K562 (cell line): ENCODE results near the gene SMC4. TPM values are rescaled to one million over a fixed set of nuclear protein-coding genes. Genes with fewer than 3 reads are reported as not detected.

ENCODE experiments used
- ATAC-seq: fragments of 200-7000 bp; cut with Tn5 transposase; 3 replicates; pipeline ENCODE4 v1.9.1; 2020; ENCODE audit warnings: moderate library complexity
- BruUV-seq: library from RNA; stranded (reverse); fragments of 400-500 nt; replicated peaks from 2 replicates; lab custom pipeline; 2021; lab: Mats Ljungman, UMichigan
- CTCF ChIA-PET: fragments of 300-600 bp; formaldehyde crosslinking; extraction: SDS; loops from one replicate; lab custom pipeline; 2021; ENCODE audit warnings: low intra/inter-chr PET ratio; lab: Yijun Ruan, JAX
- POLR2A ChIA-PET: fragments of 300-600, 350-650 bp; sonication (Branson Sonifier 250); formaldehyde crosslinking; extraction: SDS; loops from one replicate; lab custom pipeline; 2021; ENCODE audit warnings: antibody characterized with exemption, inconsistent platforms; lab: Yijun Ruan, JAX
- DNase-seq, 4 experiments: peaks; one replicate each; pipeline versions ENCODE4 v3.0.0 to v3.0.0-alpha.2; 2011 to 2018; ENCODE audit warnings: low spot score in 3 of 4, mixed read lengths in 3 of 4; ENCODE audit errors: extremely low read depth in 1 of 4
- FAIRE-seq: peaks from 2 replicates; lab custom pipeline; 2011; peaks lifted over from hg19 to GRCh38; lab: Jason Lieb, UNC
- H2AFZ ChIP-seq: 2 replicates; pipeline ENCODE4 v1.6.0; 2011; ENCODE audit warnings: low read depth, low read length, control low read depth, inconsistent platforms
- H3K27ac ChIP-seq: fragments of 200-600 bp; 3 replicates; pipeline ENCODE4 v1.8.0; 2011; ENCODE audit warnings: low read depth, mild to moderate bottlenecking, control low read depth, inconsistent platforms, low read length, moderate library complexity, mixed read lengths; ENCODE audit errors: extremely low read depth
- H3K27me3 ChIP-seq, 2 experiments: fragments of 300-600 bp in 1 of 2; 2 replicates in 1 of 2; 3 replicates in 1 of 2; pipeline versions ENCODE4 v1.6.0 to v1.8.0; 2011; ENCODE audit warnings: inconsistent platforms in 2 of 2, low read length in 2 of 2, mild to moderate bottlenecking in 1 of 2, mixed read lengths in 1 of 2, moderate library complexity in 1 of 2; ENCODE audit not compliant: control insufficient read depth in 2 of 2, insufficient read depth in 2 of 2
- H3K36me3 ChIP-seq: fragments of 300-600 bp; 3 replicates; pipeline ENCODE4 v1.8.0; 2011; ENCODE audit warnings: mild to moderate bottlenecking, low read length, inconsistent platforms; ENCODE audit not compliant: control insufficient read depth, insufficient read depth
- H3K4me1 ChIP-seq, 2 experiments: fragments of 200-600 bp in 1 of 2; replicated peaks in 1 of 2; 2 replicates in 1 of 2; 3 replicates in 1 of 2; pipeline versions ENCODE4 v1.5.1 to v1.8.0; 2011; ENCODE audit warnings: inconsistent platforms in 2 of 2, low read length in 2 of 2, mild to moderate bottlenecking in 1 of 2, mixed read lengths in 1 of 2, moderate library complexity in 1 of 2; ENCODE audit not compliant: control insufficient read depth in 2 of 2, insufficient read depth in 2 of 2
- H3K4me2 ChIP-seq: 2 replicates; pipeline ENCODE4 v1.6.1; 2011; ENCODE audit warnings: low read length, control low read depth, inconsistent platforms, mixed read lengths; ENCODE audit not compliant: insufficient read depth
- H3K4me3 ChIP-seq: fragments of 200-600 bp; sonication (generic), shearing (Covaris generic); 2 replicates; pipeline ENCODE4 v1.5.1; 2016; ENCODE audit warnings: control low read depth, inconsistent platforms
- H3K79me2 ChIP-seq: fragments of 200-600 bp; 3 replicates; pipeline ENCODE4 v1.8.0; 2011; ENCODE audit warnings: low read length, inconsistent platforms; ENCODE audit not compliant: control insufficient read depth, insufficient read depth
- H3K9ac ChIP-seq, 2 experiments: 2 replicates each; pipeline versions ENCODE4 v1.6.0 to v1.6.1; 2011; ENCODE audit warnings: low read depth in 2 of 2, low read length in 2 of 2, control low read depth in 1 of 2, inconsistent platforms in 1 of 2, mild to moderate bottlenecking in 1 of 2, mixed read lengths in 1 of 2; ENCODE audit not compliant: insufficient read depth in 1 of 2
- H3K9me1 ChIP-seq: one replicate; pipeline ENCODE4 v1.6.0; 2011; ENCODE audit warnings: inconsistent platforms, mild to moderate bottlenecking, low read length, moderate library complexity; ENCODE audit not compliant: control insufficient read depth, insufficient read depth
- H3K9me3 ChIP-seq: replicated peaks from 2 replicates; pipeline ENCODE4 v1.5.1; 2011; ENCODE audit warnings: low read depth, low read length, inconsistent platforms; ENCODE audit not compliant: control insufficient read depth, insufficient read depth
- H4K20me1 ChIP-seq: replicated peaks from 2 replicates; pipeline ENCODE4 v1.6.1; 2011; ENCODE audit warnings: low read length, inconsistent platforms, mixed read lengths; ENCODE audit not compliant: control insufficient read depth, insufficient read depth
- IRF9 ChIP-seq: fragments of 450-650 bp; IDR thresholded peaks from 2 replicates; pipeline ENCODE4 v1.6.1; 2016; ENCODE audit warnings: missing biosample characterization, missing genetic modification characterization
- JUNB ChIP-seq: fragments of 450-650 bp; formaldehyde crosslinking; conservative IDR thresholded peaks from 2 replicates; pipeline ENCODE4 v1.4.0; 2020; ENCODE audit warnings: mild to moderate bottlenecking
- RCOR1 ChIP-seq, 2 experiments: IDR thresholded peaks; 2 replicates each; pipeline ENCODE4 v1.6.1; 2012; ENCODE audit warnings: low read depth in 2 of 2, low read length in 2 of 2, borderline replicate concordance in 1 of 2, improper control_type of control experiment in 1 of 2
- SMAD3 ChIP-seq: fragments of 450-650 bp; formaldehyde crosslinking; conservative IDR thresholded peaks from 2 replicates; pipeline ENCODE4 v1.4.0; 2020; ENCODE audit warnings: mild to moderate bottlenecking
- SP2 ChIP-seq: IDR thresholded peaks from 2 replicates; pipeline ENCODE4 v1.6.1; 2011; ENCODE audit warnings: mild to moderate bottlenecking, low read depth, low read length, moderate library complexity; ENCODE audit not compliant: poor library complexity, severe bottlenecking; ENCODE audit errors: extremely low read depth
- SPI1 ChIP-seq: IDR thresholded peaks from 2 replicates; pipeline ENCODE4 v1.6.1; 2011; ENCODE audit warnings: low read depth, low read length, control low read depth, borderline replicate concordance
- YY1 ChIP-seq, 3 experiments: IDR thresholded peaks; 2 replicates each; pipeline ENCODE4 v1.6.1; 2011; ENCODE audit warnings: low read length in 2 of 3, mild to moderate bottlenecking in 2 of 3, moderate library complexity in 2 of 3, borderline replicate concordance in 1 of 3, control low read depth in 1 of 3, low read depth in 1 of 3; ENCODE audit not compliant: insufficient read depth in 3 of 3, insufficient replicate concordance in 2 of 3, control insufficient read depth in 1 of 3, insufficient read length in 1 of 3; ENCODE audit errors: extremely low read depth in 1 of 3
- ZNF184 ChIP-seq: sonication (generic); formaldehyde crosslinking; IDR thresholded peaks from 2 replicates; pipeline ENCODE4 v1.5.0; 2020; ENCODE audit warnings: missing genetic modification reagents
- ZNF24 ChIP-seq: fragments of 450-650 bp; IDR thresholded peaks from 2 replicates; pipeline ENCODE4 v1.6.1; 2016
- ZNF592 ChIP-seq: fragments of 450-650 bp; IDR thresholded peaks from 2 replicates; pipeline ENCODE4 v1.6.1; 2017; ENCODE audit warnings: antibody characterized with exemption, mild to moderate bottlenecking
- in situ Hi-C: fragments of 300-500 bp; cut with MboI; formaldehyde crosslinking; loops from 4 replicates; pipeline ENCODE4 v1.15.0; 2018; ENCODE audit warnings: inconsistent platforms, mixed read lengths
- intact Hi-C: fragments of 100-400 bp; cut with micrococcal nuclease; formaldehyde crosslinking; loops from 2 replicates; pipeline ENCODE4 v1.14.2; 2022
- polyA plus RNA-seq, 8 experiments: library from polyadenylated mRNA; depleted of rRNA in 4 of 8; stranded (reverse) in 5 of 8; unstranded in 3 of 8; fragments of >200 nt; fragmentation: Nextera tagmentation in 2 of 8; fragmentation: Illumina TruSeq in 1 of 8; extraction: Ambion mirVana in 2 of 8; extraction: Trizol in 1 of 8; gene quantifications; 2 replicates each; pipeline versions ENCODE4 v1.2.1 to v1.2.3, GENCODE V29; 2011 to 2014; ENCODE audit warnings: inconsistent platforms in 1 of 8, missing spikeins in 1 of 8
- total RNA-seq, 7 experiments: library from RNA; depleted of rRNA in 6 of 7; stranded (reverse); fragments of >200 nt in 6 of 7; fragmentation: Illumina TruSeq in 2 of 7; extraction: Trizol in 2 of 7; gene quantifications; 2 replicates each; pipeline versions ENCODE4 v1.2.1 to v1.2.3, GENCODE V29; 2011 to 2021; ENCODE audit warnings: low replicate concordance in 1 of 7

Gene SMC4
- total and polyA plus RNA-seq, 9 of the 15 experiments (the other 6 are each of a cell fraction or from before 2014, with no cell fraction given) = 87.9 to 347 (median 176) TPM

- TF ChIP-seq IRF9 (tag) (0 out of 2 replicates have a peak, but pooled peaks have one; percentile 25), YY1 (IDR thresholded peaks at IDR 0.05; ENCODE audit: borderline replicate concordance in 1 of 3, control insufficient read depth in 1 of 3, extremely low read depth in 1 of 3, insufficient read depth in 3 of 3, insufficient read length in 1 of 3, insufficient replicate concordance in 2 of 3, low read depth in 1 of 3, low read length in 2 of 3) (peak in 2 of 3 experiments; percentile 23 to 82), ZNF24 (no peak), SMAD3 (CRISPR knock-in tag) (no peak), JUNB (CRISPR knock-in tag) (no peak), ZNF184 (no peak), RCOR1 (IDR thresholded peaks at IDR 0.05; ENCODE audit: borderline replicate concordance in 1 of 2, low read depth in 2 of 2, low read length in 2 of 2) (0 out of 4 replicates have a peak, but pooled peaks of 1 of the 2 experiments have one; percentile 1)
Observed at GRCh38 chr3:160394009-160394392, 5.4 kb upstream of the SMC4 start (continued).

- Histone ChIP-seq H3K4me2 (peak overlapping the region; percentile 22; the same call in 1 of the 2 replicates), H3K9ac (peak overlapping the region in 1 of 2 experiments; percentile 58; a peak in 2 of 4 replicates), H3K4me3 (no peak overlapping the region), H2AFZ (peak overlapping the region; percentile 64), H3K27ac (peak overlapping the region; percentile 41), H3K4me1 (peaks cover 9 to 33% of the 10 kb centered on the region in 2 experiments; a peak in 4 of 5 replicates), H3K9me1 (no peaks in the 10 kb centered on the region), H3K79me2 (peaks cover 56% of the 10 kb centered on the region), H3K27me3 (no peaks in the 10 kb centered on the region), H4K20me1 (peaks cover 5% of the 10 kb centered on the region; the same call in 1 of the 2 replicates), H3K9me3 (no peaks in the 10 kb centered on the region), H3K36me3 (no peaks in the 10 kb centered on the region; the same call in 2 of the 3 replicates)
- peak in 2 of 4 experiments; percentile 26 to 33 for DNase-seq
- BruUV-seq = no TSS peak
- FAIRE-seq = peak; percentile 6
- in situ Hi-C loops = no loop called here
- peak; percentile 3; the same call in 1 of the 3 replicates for ATAC-seq
- ChIA-PET POLR2A (interaction anchor here (0.6 to 0.7 kb wide), 2 partner anchors 55 to 171 kb away, joined by 3 read pairs; partner anchors contain the start of gene TRIM59), CTCF (no interaction called here)
- intact Hi-C loops = no loop called here
- TF ChIP-seq SPI1 (peak; percentile 80), SP2 (no peak), ZNF592 (peak; percentile 48; the same call in 1 of the 2 replicates)
Observed at GRCh38 chr3:160395297-160395696, 4.2 kb upstream of the SMC4 start.
